Measurements from ENCODE around the gene NPIPB2.

GRCh38 chr16:11909653-11910545, 31.9 kb downstream of the NPIPB2 start:
- TF ChIP-seq BCL3 (IDR thresholded peaks at IDR 0.05): no peak
- TF ChIP-seq MAX (IDR thresholded peaks at IDR 0.05): no peak
- no peak for TF ChIP-seq CTCF (IDR thresholded peaks at IDR 0.05)
- no peak for TF ChIP-seq REST (IDR thresholded peaks at IDR 0.05)
- no peak for TF ChIP-seq BHLHE40 (IDR thresholded peaks at IDR 0.05; ENCODE audit: low read depth, low read length)
